A549 treated with CORT108297 at 1 μM for 4 hours (cell line): Measurements from ENCODE around the gene ALB. TPM values are rescaled to one million over a fixed set of nuclear protein-coding genes. Genes with fewer than 3 reads are reported as not detected.

Experiments used
- total RNA-seq: library from RNA; stranded (reverse); fragments of 200-300 nt; extraction: Qiagen RNA extraction; gene quantifications from 5 replicates; pipeline ENCODE4 v1.2.3, GENCODE V29; 2022

ALB gene
- total RNA-seq = not detected in 5 replicates

DNA sequence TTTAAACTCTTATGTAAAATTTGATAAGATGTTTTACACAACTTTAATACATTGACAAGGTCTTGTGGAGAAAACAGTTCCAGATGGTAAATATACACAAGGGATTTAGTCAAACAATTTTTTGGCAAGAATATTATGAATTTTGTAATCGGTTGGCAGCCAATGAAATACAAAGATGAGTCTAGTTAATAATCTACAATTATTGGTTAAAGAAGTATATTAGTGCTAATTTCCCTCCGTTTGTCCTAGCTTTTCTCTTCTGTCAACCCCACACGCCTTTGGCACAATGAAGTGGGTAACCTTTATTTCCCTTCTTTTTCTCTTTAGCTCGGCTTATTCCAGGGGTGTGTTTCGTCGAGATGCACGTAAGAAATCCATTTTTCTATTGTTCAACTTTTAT lies at the start of gene ALB:
TSS of gene ALB (plus strand) at position 246 of the 400 bp plus-strand sequence. CDS start at position 287, 41 bp downstream.

DNA sequence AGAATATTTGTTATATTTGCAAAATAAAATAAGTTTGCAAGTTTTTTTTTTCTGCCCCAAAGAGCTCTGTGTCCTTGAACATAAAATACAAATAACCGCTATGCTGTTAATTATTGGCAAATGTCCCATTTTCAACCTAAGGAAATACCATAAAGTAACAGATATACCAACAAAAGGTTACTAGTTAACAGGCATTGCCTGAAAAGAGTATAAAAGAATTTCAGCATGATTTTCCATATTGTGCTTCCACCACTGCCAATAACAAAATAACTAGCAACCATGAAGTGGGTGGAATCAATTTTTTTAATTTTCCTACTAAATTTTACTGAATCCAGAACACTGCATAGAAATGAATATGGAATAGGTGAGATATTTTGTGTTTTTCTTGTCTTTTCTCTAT lies 31.9 kb downstream of the ALB start, which contains the start of gene AFP:
TSS of gene AFP (plus strand) at position 238 of the 400 bp plus-strand sequence. CDS start at position 280, 42 bp downstream.

Other genes with a start within 250 kb of the ALB start
- gene ANKRD17, start 145.5 kb upstream of the ALB start, total RNA-seq = 19.3 to 22.7 TPM (median 22.4 TPM) in 5 replicates
- gene AFP, start 31.9 kb downstream of the ALB start, total RNA-seq = 1.7 to 2.5 TPM (median 2.0 TPM) in 5 replicates
- not detected in 5 replicates for gene AFM, start 77.5 kb downstream of the ALB start, total RNA-seq
- 0.73 to 1.1 TPM (median 0.98 TPM) in 5 replicates for gene RASSF6, start 216.1 kb downstream of the ALB start, total RNA-seq